ENCODE results near the gene RNF152. TPM values are rescaled to one million over a fixed set of nuclear protein-coding genes. Genes with fewer than 3 reads are reported as not detected.

RNF152 gene
- total RNA-seq, 1 experiment from 2014 or later = 3.6 TPM

DNA sequence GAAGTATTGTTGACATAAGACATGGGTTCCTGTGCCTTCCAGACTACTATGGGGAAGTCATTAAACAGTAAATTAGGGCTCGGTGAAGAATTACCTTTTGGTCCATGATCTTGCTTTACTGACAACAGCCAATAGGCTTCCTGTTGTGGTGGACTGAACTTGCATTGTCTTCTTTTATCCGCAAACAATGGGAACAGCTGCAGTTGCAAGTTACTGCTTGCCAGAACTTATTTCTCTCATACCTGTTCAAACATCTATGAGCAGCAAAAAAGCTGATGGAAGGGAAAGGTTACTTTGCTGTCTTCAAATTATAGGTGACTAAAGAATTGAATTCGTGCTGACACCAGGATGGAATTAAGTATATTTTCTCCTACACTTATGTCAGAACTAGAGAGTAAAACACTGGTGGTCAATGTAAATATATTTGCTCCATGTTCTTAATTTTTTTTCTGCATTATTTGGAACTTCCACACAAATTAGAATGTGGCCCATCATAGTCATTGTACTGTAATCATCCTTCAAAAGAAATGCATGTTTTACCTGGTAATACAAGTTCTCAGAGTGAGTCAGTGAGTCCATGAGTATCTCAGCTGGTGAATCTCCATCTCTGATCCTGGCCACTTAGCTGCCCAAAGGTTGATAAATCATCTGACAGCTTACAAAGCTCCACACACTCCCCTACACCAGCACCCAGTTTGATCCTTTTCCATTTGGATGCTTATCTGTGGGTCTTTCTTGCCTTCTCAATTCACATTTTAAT is 37.3 kb upstream of the RNF152 start:
- no peak for DNase-seq (ENCODE audit: low spot score)

DNA sequence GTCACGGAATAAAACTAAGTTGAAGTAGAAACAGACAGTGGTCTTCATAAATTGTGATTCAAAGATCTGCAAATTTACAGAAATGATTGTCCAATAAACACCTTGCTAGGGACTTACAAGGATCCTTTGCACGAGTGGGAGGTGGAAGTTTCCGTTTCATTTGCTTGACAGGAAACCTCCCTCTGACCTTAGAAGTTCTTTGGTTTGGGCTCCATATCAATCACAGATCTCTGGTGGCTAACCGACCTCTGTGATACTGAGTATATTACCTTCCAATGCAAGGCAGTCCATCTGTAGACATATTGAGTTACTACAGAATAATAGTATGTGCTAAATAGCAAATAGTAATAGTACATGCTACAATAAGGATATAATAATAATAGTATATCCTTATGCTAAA is 33.7 kb upstream of the RNF152 start:
- intact Hi-C loops (cut with micrococcal nuclease; ENCODE audit: unreplicated experiment) = no loop called here
- H3K9me3 ChIP-seq (ENCODE audit: low read depth, low read length, poor library complexity, severe bottlenecking) = no peaks in the 10 kb centered on the region
- CTCF ChIA-PET = no interaction called here
- H3K36me3 ChIP-seq (ENCODE audit: insufficient read depth, low read length, poor library complexity, severe bottlenecking) = no peaks in the 10 kb centered on the region
- TF ChIP-seq, protein P1, sequence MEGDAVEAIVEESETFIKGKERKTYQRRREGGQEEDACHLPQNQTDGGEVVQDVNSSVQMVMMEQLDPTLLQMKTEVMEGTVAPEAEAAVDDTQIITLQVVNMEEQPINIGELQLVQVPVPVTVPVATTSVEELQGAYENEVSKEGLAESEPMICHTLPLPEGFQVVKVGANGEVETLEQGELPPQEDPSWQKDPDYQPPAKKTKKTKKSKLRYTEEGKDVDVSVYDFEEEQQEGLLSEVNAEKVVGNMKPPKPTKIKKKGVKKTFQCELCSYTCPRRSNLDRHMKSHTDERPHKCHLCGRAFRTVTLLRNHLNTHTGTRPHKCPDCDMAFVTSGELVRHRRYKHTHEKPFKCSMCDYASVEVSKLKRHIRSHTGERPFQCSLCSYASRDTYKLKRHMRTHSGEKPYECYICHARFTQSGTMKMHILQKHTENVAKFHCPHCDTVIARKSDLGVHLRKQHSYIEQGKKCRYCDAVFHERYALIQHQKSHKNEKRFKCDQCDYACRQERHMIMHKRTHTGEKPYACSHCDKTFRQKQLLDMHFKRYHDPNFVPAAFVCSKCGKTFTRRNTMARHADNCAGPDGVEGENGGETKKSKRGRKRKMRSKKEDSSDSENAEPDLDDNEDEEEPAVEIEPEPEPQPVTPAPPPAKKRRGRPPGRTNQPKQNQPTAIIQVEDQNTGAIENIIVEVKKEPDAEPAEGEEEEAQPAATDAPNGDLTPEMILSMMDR (conservative IDR thresholded peaks at IDR 0.05; ENCODE audit: low read depth, low read length) = no peak
- TF ChIP-seq EZH2 (IDR thresholded peaks at IDR 0.05; ENCODE audit: borderline replicate concordance, low read depth, low read length, poor library complexity, severe bottlenecking) = no peak
- no peak overlapping the region for H3K4me3 ChIP-seq (ENCODE audit: low read depth, low read length, poor library complexity, severe bottlenecking)
- H3K4me1 ChIP-seq (ENCODE audit: insufficient read depth, low read length, poor library complexity, severe bottlenecking) = no peaks in the 10 kb centered on the region
- no peak overlapping the region for H3K27ac ChIP-seq (ENCODE audit: low read depth, low read length, poor library complexity, severe bottlenecking)
- POLR2A ChIA-PET (ENCODE audit: low non-redundant PET) = no interaction called here
- DNase-seq (ENCODE audit: low spot score) = no peak
- no peaks in the 10 kb centered on the region for H3K27me3 ChIP-seq (replicated peaks; ENCODE audit: insufficient read depth, low read depth, low read length, poor library complexity)
- BruUV-seq (replicated peaks) = no TSS peak

More for the DNA sequence above, 37.3 kb upstream of the RNF152 start:
- BruUV-seq (replicated peaks) = no TSS peak
- ChIA-PET POLR2A (ENCODE audit: low non-redundant PET) (no interaction called here), CTCF (no interaction called here)
- Histone ChIP-seq H3K36me3 (ENCODE audit: insufficient read depth, low read length, poor library complexity, severe bottlenecking) (no peaks in the 10 kb centered on the region), H3K27me3 (replicated peaks; ENCODE audit: insufficient read depth, low read depth, low read length, poor library complexity) (no peaks in the 10 kb centered on the region), H3K4me3 (ENCODE audit: low read depth, low read length, poor library complexity, severe bottlenecking) (no peak overlapping the region), H3K27ac (ENCODE audit: low read depth, low read length, poor library complexity, severe bottlenecking) (no peak overlapping the region), H3K9me3 (ENCODE audit: low read depth, low read length, poor library complexity, severe bottlenecking) (no peaks in the 10 kb centered on the region), H3K4me1 (ENCODE audit: insufficient read depth, low read length, poor library complexity, severe bottlenecking) (no peaks in the 10 kb centered on the region)
- TF ChIP-seq, protein P1 (conservative IDR thresholded peaks at IDR 0.05; ENCODE audit: low read depth, low read length) = no peak
- no peak for TF ChIP-seq EZH2 (IDR thresholded peaks at IDR 0.05; ENCODE audit: borderline replicate concordance, low read depth, low read length, poor library complexity, severe bottlenecking)
- intact Hi-C loops (cut with micrococcal nuclease; ENCODE audit: unreplicated experiment) = no loop called here

DNA sequence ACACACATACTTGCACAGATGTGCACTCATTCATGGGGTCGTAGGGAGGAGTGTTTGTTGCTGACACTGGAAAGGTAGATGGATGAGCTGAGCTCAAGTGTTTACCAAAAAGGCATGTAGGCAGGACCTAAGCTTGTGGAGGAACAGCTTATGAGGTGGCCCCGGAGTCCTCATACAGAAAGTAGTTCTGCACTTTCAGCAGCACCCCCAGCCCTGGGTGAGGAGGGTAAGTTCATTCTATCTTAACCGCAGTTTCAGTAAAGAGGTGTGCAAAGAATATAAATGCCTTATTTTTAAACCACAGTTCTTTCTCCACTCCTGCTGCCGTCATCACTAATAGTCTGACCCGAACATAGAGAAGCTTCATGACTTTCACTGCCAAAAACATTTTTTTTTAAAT is 31.7 kb upstream of the RNF152 start:
- BruUV-seq (replicated peaks) = no TSS peak
- CTCF ChIA-PET = no interaction called here
- Histone ChIP-seq H3K27ac (ENCODE audit: low read depth, low read length, poor library complexity, severe bottlenecking) (no peak overlapping the region), H3K27me3 (replicated peaks; ENCODE audit: insufficient read depth, low read depth, low read length, poor library complexity) (no peaks in the 10 kb centered on the region), H3K4me3 (ENCODE audit: low read depth, low read length, poor library complexity, severe bottlenecking) (no peak overlapping the region), H3K4me1 (ENCODE audit: insufficient read depth, low read length, poor library complexity, severe bottlenecking) (no peaks in the 10 kb centered on the region), H3K36me3 (ENCODE audit: insufficient read depth, low read length, poor library complexity, severe bottlenecking) (no peaks in the 10 kb centered on the region), H3K9me3 (ENCODE audit: low read depth, low read length, poor library complexity, severe bottlenecking) (no peaks in the 10 kb centered on the region)
- DNase-seq (ENCODE audit: low spot score) = no peak
- POLR2A ChIA-PET (ENCODE audit: low non-redundant PET) = no interaction called here
- TF ChIP-seq EZH2 (IDR thresholded peaks at IDR 0.05; ENCODE audit: borderline replicate concordance, low read depth, low read length, poor library complexity, severe bottlenecking) = no peak
- TF ChIP-seq, protein P1 (conservative IDR thresholded peaks at IDR 0.05; ENCODE audit: low read depth, low read length) = no peak
- intact Hi-C loops (cut with micrococcal nuclease; ENCODE audit: unreplicated experiment) = no loop called here
